Cerebellar nuclear complex (tissue), 1 donor: ENCODE measurements around the gene CCDC188.

ENCODE experiments used
- DNase-seq, 2 experiments: peaks; one replicate each; lab custom pipeline; 2025; lab: John Stamatoyannopoulos, UW

CCDC188 gene

GRCh38 chr22:20184501-20185165, 33.8 kb upstream of the CCDC188 start:
- no peak for DNase-seq

- no peak for DNase-seq
These were observed 33.0 kb upstream of the CCDC188 start for GRCh38 chr22:20183823-20184222.

GRCh38 chr22:20183101-20183500, 32.2 kb upstream of the CCDC188 start:
- no peak for DNase-seq

GRCh38 chr22:20182365-20182764, 31.5 kb upstream of the CCDC188 start:
- no peak for DNase-seq

- no peak for DNase-seq
These were observed 31.0 kb upstream of the CCDC188 start for GRCh38 chr22:20181884-20182236.

GRCh38 chr22:20181194-20181883, 30.5 kb upstream of the CCDC188 start:
- DNase-seq, result no peak

- DNase-seq, result no peak
These were observed 29.8 kb upstream of the CCDC188 start for GRCh38 chr22:20180640-20181039.

GRCh38 chr22:20180245-20180630, 29.4 kb upstream of the CCDC188 start:
- no peak for DNase-seq

- no peak for DNase-seq
These were observed 28.8 kb upstream of the CCDC188 start for GRCh38 chr22:20179455-20180244.

- DNase-seq, result no peak
These were observed 28.0 kb upstream of the CCDC188 start for GRCh38 chr22:20178915-20179227.

- no peak for DNase-seq
These were observed 27.4 kb upstream of the CCDC188 start for GRCh38 chr22:20178075-20178914.

GRCh38 chr22:20177217-20177911, 26.5 kb upstream of the CCDC188 start:
- DNase-seq, result no peak

- DNase-seq, result no peak
These were observed 25.7 kb upstream of the CCDC188 start for GRCh38 chr22:20176421-20177085.

GRCh38 chr22:20175597-20175900, 24.7 kb upstream of the CCDC188 start:
- no peak for DNase-seq

- no peak for DNase-seq
These were observed 24.1 kb upstream of the CCDC188 start for GRCh38 chr22:20174785-20175596.

- no peak for DNase-seq
These were observed 22.9 kb upstream of the CCDC188 start for GRCh38 chr22:20173772-20174171.

GRCh38 chr22:20173246-20173645, 22.4 kb upstream of the CCDC188 start:
- no peak for DNase-seq

GRCh38 chr22:20172141-20172613, 21.3 kb upstream of the CCDC188 start:
- no peak for DNase-seq

- DNase-seq, result no peak
These were observed 20.7 kb upstream of the CCDC188 start for GRCh38 chr22:20171288-20172140.
